ENCODE data around the gene RBM17.

DNA sequence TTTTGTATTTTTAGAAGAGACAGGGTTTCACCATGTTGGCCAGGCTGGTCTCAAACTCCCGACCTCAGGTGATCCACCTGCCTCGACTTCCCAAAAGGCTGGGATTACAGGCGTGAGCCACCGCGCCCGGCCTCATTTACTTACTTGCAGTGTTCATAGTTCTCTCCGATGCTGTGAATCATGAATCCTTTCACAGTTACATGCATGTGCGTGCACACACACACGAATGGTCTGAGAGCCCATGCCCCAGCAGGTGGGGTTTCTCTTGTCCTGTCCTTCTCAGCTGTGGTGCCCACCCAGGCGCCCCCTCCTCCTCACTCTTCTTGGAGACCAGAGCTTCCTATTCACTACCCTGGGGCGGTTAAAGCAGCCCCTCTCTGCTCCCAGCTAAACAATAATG, 50.6 kb downstream of the RBM17 start:
- TF ChIP-seq, protein P1, sequence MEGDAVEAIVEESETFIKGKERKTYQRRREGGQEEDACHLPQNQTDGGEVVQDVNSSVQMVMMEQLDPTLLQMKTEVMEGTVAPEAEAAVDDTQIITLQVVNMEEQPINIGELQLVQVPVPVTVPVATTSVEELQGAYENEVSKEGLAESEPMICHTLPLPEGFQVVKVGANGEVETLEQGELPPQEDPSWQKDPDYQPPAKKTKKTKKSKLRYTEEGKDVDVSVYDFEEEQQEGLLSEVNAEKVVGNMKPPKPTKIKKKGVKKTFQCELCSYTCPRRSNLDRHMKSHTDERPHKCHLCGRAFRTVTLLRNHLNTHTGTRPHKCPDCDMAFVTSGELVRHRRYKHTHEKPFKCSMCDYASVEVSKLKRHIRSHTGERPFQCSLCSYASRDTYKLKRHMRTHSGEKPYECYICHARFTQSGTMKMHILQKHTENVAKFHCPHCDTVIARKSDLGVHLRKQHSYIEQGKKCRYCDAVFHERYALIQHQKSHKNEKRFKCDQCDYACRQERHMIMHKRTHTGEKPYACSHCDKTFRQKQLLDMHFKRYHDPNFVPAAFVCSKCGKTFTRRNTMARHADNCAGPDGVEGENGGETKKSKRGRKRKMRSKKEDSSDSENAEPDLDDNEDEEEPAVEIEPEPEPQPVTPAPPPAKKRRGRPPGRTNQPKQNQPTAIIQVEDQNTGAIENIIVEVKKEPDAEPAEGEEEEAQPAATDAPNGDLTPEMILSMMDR (IDR thresholded peaks at IDR 0.05), result no peak
- TF ChIP-seq POLR2A (IDR thresholded peaks at IDR 0.05), result no peak

Measured in thyroid gland (tissue), 4 donors.